Caco-2 (cell line): ENCODE data around the gene CDK14. TPM values are rescaled to one million over a fixed set of nuclear protein-coding genes. Genes with fewer than 3 reads are reported as not detected.

ENCODE experiments used
- BruUV-seq: library from RNA; stranded (reverse); fragments of 400-500 nt; replicated peaks from 2 replicates; lab custom pipeline; 2021; lab: Mats Ljungman, UMichigan
- CTCF ChIA-PET: fragments of 300-600 bp; sonication (Branson Sonifier 250); formaldehyde crosslinking; loops from one replicate; lab custom pipeline; 2022; ENCODE audit warnings: antibody characterized with exemption; lab: Charles Lee
- POLR2A ChIA-PET: fragments of 300-600 bp; sonication (Branson Sonifier 250); formaldehyde crosslinking; loops from one replicate; lab custom pipeline; 2022; ENCODE audit warnings: antibody characterized with exemption; lab: Charles Lee
- DNase-seq, 2 experiments: peaks; one replicate each; pipeline versions ENCODE4 v3.0.0 to v3.0.0-alpha.2; 2020 to 2022
- H3K27me3 ChIP-seq: replicated peaks from 2 replicates; pipeline ENCODE4 v1.6.0; 2011; ENCODE audit warnings: low read length; ENCODE audit not compliant: control insufficient read depth, insufficient read depth
- H3K36me3 ChIP-seq: 2 replicates; pipeline ENCODE4 v1.5.1; 2011; ENCODE audit warnings: low read length; ENCODE audit not compliant: control insufficient read depth, insufficient read depth
- H3K4me1 ChIP-seq: fragments of 250-450 bp; sonication (Bioruptor Pico); 2 replicates; pipeline ENCODE4 v1.5.1; 2020; ENCODE audit warnings: mild to moderate bottlenecking
- H3K4me3 ChIP-seq: 2 replicates; pipeline ENCODE4 v1.5.1; 2011; ENCODE audit warnings: low read depth, mild to moderate bottlenecking, control low read depth, low read length
- H3K9me3 ChIP-seq: fragments of 250-450 bp; sonication (Bioruptor Pico); 2 replicates; pipeline ENCODE4 v1.5.1; 2020; ENCODE audit warnings: mild to moderate bottlenecking, moderate library complexity
- H3K27ac Mint-ChIP-seq: one replicate; pipeline ENCODE4 v1.8.0; 2022; ENCODE audit warnings: mixed read lengths; ENCODE audit not compliant: unreplicated experiment
- H3K27me3 Mint-ChIP-seq: one replicate; pipeline ENCODE4 v1.8.0; 2022; ENCODE audit warnings: mixed read lengths; ENCODE audit not compliant: insufficient read depth, unreplicated experiment
- H3K36me3 Mint-ChIP-seq: one replicate; pipeline ENCODE4 v1.8.0; 2022; ENCODE audit warnings: mild to moderate bottlenecking, mixed read lengths; ENCODE audit not compliant: insufficient read depth, unreplicated experiment
- H3K4me1 Mint-ChIP-seq: one replicate; pipeline ENCODE4 v1.8.0; 2022; ENCODE audit warnings: low read depth, mixed read lengths; ENCODE audit not compliant: unreplicated experiment
- H3K4me3 Mint-ChIP-seq: one replicate; pipeline ENCODE4 v1.8.0; 2022; ENCODE audit warnings: mild to moderate bottlenecking, moderate library complexity, mixed read lengths; ENCODE audit not compliant: unreplicated experiment
- H3K9me3 Mint-ChIP-seq: one replicate; pipeline ENCODE4 v1.8.0; 2022; ENCODE audit warnings: mixed read lengths; ENCODE audit not compliant: unreplicated experiment
- CTCF ChIP-seq, 2 experiments: fragments of 200-600 bp in 1 of 2; IDR thresholded peaks; 1 replicate in 1 of 2; 2 replicates in 1 of 2; pipeline versions ENCODE4 v1.5.1 to v1.8.0; 2011 to 2022; ENCODE audit warnings: antibody characterized with exemption in 1 of 2, control low read depth in 1 of 2, inconsistent platforms in 1 of 2, low read depth in 1 of 2, low read length in 1 of 2, mild to moderate bottlenecking in 1 of 2, moderate library complexity in 1 of 2; ENCODE audit not compliant: insufficient read depth in 1 of 2, severe bottlenecking in 1 of 2, unreplicated experiment in 1 of 2
- intact Hi-C: fragments of 100-400 bp; cut with micrococcal nuclease; formaldehyde crosslinking; loops from one replicate; pipeline ENCODE4 v1.10.0; 2022; ENCODE audit not compliant: unreplicated experiment
- total RNA-seq: library from RNA; stranded (reverse); gene quantifications from 2 replicates; pipeline ENCODE4 v1.2.3, GENCODE V29; 2022

The CDK14 gene
- total RNA-seq, 1 experiment from 2014 or later, result 18.2 TPM

DNA sequence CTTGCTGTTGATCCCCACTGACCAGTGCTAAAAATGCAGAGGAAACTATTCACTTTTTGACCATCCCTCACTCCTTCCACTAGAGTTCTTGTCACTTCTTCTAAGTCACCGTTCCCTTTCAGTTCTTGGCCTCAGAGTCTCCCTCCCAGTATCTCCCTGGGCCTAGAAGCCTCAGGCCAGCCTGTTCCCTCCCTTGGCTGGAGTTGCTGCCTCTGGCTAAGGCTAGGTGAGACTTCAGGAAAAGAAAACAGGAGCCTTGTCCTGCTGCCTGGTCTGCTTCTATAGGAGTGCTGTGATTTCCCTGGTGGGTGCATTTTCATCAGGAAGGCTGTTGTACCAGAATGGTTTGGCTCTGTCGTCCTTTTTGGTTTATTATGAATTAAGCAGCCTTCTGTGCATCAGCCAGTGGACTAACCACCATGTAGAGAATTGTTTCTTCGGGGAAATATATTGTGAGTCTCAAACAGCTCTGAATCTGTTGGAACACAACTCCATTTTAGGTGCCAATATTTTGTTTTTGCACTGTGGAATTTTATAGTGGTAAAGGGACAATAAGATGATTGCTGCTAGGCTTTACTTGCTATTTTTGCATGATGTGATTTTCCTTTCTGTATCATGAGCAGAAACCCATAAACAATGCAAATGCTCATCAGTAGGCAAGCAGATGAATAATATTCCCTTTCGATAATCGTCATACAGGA lies 434.7 kb downstream of the CDK14 start:
- intact Hi-C loops, result loop anchor here (10.0 kb wide), 1 partner anchor 276 kb away; no protein-coding TSS in a partner anchor
- CTCF ChIA-PET, result no interaction called here

DNA sequence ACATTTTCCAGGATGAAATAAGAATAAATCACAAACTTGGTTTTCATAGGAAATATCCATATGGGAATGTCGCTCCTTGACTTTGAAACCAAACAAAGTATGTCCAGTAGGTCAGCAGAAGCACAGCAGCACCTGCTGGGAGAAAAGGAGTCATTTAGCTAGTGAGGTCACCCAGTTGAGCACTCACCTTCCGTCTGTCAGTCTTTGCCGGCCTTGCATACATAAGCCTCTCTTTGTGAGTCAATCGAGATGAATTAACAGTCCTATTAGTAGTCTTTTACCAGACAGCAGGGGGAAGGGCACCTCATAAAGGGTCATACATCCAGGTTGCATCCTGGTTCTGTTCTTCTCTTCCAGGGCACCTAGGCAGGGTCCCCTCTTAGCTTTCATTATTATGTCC lies 435.6 kb downstream of the CDK14 start:
- ChIA-PET POLR2A (no interaction called here), CTCF (interaction anchor here (0.5 to 1.0 kb wide), 2 partner anchors 103 to 158 kb away, joined by 3 to 4 read pairs; no protein-coding TSS in a partner anchor)
- Histone ChIP-seq H3K4me3 (no peak overlapping the region), H3K36me3 (no peaks in the 10 kb centered on the region), H3K9me3 (no peaks in the 10 kb centered on the region), H3K4me1 (no peaks in the 10 kb centered on the region), H3K27me3 (no peaks in the 10 kb centered on the region)
- DNase-seq, result no peak
- no peaks in the 10 kb centered on the region for H3K9me3 Mint-ChIP-seq
- H3K4me1 Mint-ChIP-seq, result peaks cover 9% of the 10 kb centered on the region
- intact Hi-C loops, result loop anchor here (10.0 kb wide), 1 partner anchor 277 kb away; no protein-coding TSS in a partner anchor
- no peaks in the 10 kb centered on the region for H3K27me3 Mint-ChIP-seq
- no peak for TF ChIP-seq CTCF (IDR thresholded peaks at IDR 0.05; ENCODE audit: insufficient read depth in 1 of 2, low read depth in 1 of 2, low read length in 1 of 2, severe bottlenecking in 1 of 2, unreplicated experiment in 1 of 2)
- H3K4me3 Mint-ChIP-seq, result no peak overlapping the region
- H3K27ac Mint-ChIP-seq, result no peak overlapping the region
- BruUV-seq, result no TSS peak
- H3K36me3 Mint-ChIP-seq, result no peaks in the 10 kb centered on the region

More for the DNA sequence above, 434.7 kb downstream of the CDK14 start:
- H3K9me3 Mint-ChIP-seq, result no peaks in the 10 kb centered on the region
- no peak overlapping the region for H3K4me3 Mint-ChIP-seq
- no peaks in the 10 kb centered on the region for H3K27me3 Mint-ChIP-seq
- Histone ChIP-seq H3K9me3 (no peaks in the 10 kb centered on the region), H3K27me3 (no peaks in the 10 kb centered on the region), H3K36me3 (no peaks in the 10 kb centered on the region), H3K4me3 (no peak overlapping the region), H3K4me1 (no peaks in the 10 kb centered on the region)
- H3K27ac Mint-ChIP-seq, result no peak overlapping the region
- peaks cover 9% of the 10 kb centered on the region for H3K4me1 Mint-ChIP-seq
- DNase-seq, result no peak
- no peaks in the 10 kb centered on the region for H3K36me3 Mint-ChIP-seq
- POLR2A ChIA-PET, result no interaction called here
- no peak for TF ChIP-seq CTCF (IDR thresholded peaks at IDR 0.05; ENCODE audit: insufficient read depth in 1 of 2, low read depth in 1 of 2, low read length in 1 of 2, severe bottlenecking in 1 of 2, unreplicated experiment in 1 of 2)
- no TSS peak for BruUV-seq

- no peak overlapping the region for H3K27ac Mint-ChIP-seq
- Histone ChIP-seq H3K27me3 (no peaks in the 10 kb centered on the region), H3K4me1 (no peaks in the 10 kb centered on the region), H3K4me3 (no peak overlapping the region), H3K9me3 (no peaks in the 10 kb centered on the region), H3K36me3 (no peaks in the 10 kb centered on the region)
- peaks cover 9% of the 10 kb centered on the region for H3K4me1 Mint-ChIP-seq
- no peak for TF ChIP-seq CTCF (IDR thresholded peaks at IDR 0.05; ENCODE audit: insufficient read depth in 1 of 2, low read depth in 1 of 2, low read length in 1 of 2, severe bottlenecking in 1 of 2, unreplicated experiment in 1 of 2)
- BruUV-seq, result no TSS peak
- intact Hi-C loops, result loop anchor here (10.0 kb wide), 1 partner anchor 279 kb away; no protein-coding TSS in a partner anchor
- ChIA-PET CTCF (interaction anchor here (2.1 kb wide), 1 partner anchor 104 kb away, joined by 11 read pairs; no protein-coding TSS in a partner anchor), POLR2A (no interaction called here)
- no peak overlapping the region for H3K4me3 Mint-ChIP-seq
- H3K36me3 Mint-ChIP-seq, result no peaks in the 10 kb centered on the region
- DNase-seq, result no peak
- H3K27me3 Mint-ChIP-seq, result no peaks in the 10 kb centered on the region
- no peaks in the 10 kb centered on the region for H3K9me3 Mint-ChIP-seq
Measured at GRCh38 chr7:91033574-91033973, 437.5 kb downstream of the CDK14 start.
